GM06990 (cell line): ENCODE measurements around the gene RTTN.
"Not testable (repeated sequence)": the region's sequence is repeated elsewhere in the genome, so short reads cannot be mapped to it uniquely, and the experiment has no call there.

Experiments used
- DNase-seq: peaks from one replicate; pipeline ENCODE4 v3.0.0-alpha.2; 2011; ENCODE audit not compliant: insufficient read length; ENCODE audit errors: extremely low read depth
- H3K27me3 ChIP-seq: replicated peaks from 2 replicates; pipeline ENCODE4 v1.6.0; 2011; ENCODE audit warnings: low read length; ENCODE audit not compliant: control insufficient read depth, insufficient read depth
- H3K36me3 ChIP-seq: 2 replicates; pipeline ENCODE4 v1.5.1; 2011; ENCODE audit warnings: low read length; ENCODE audit not compliant: control insufficient read depth, insufficient read depth
- H3K4me3 ChIP-seq: replicated peaks from 2 replicates; pipeline ENCODE4 v1.5.1; 2011; ENCODE audit warnings: low read depth, mild to moderate bottlenecking, control low read depth, low read length
- CTCF ChIP-seq: IDR thresholded peaks from 2 replicates; pipeline ENCODE4 v1.5.1; 2011; ENCODE audit warnings: low read length, control low read depth, mild to moderate bottlenecking, inconsistent platforms; ENCODE audit not compliant: insufficient read depth, poor library complexity, severe bottlenecking

The RTTN gene

GRCh38 chr18:69978732-69979715 lies 226.5 kb downstream of the RTTN start:
- DNase-seq: peak; percentile 64
- no peak for TF ChIP-seq CTCF
- no peaks in the 10 kb centered on the region; the same call in 1 of the 2 replicates for H3K36me3 ChIP-seq
- H3K27me3 ChIP-seq: no peaks in the 10 kb centered on the region
- H3K4me3 ChIP-seq: no peak overlapping the region

DNA sequence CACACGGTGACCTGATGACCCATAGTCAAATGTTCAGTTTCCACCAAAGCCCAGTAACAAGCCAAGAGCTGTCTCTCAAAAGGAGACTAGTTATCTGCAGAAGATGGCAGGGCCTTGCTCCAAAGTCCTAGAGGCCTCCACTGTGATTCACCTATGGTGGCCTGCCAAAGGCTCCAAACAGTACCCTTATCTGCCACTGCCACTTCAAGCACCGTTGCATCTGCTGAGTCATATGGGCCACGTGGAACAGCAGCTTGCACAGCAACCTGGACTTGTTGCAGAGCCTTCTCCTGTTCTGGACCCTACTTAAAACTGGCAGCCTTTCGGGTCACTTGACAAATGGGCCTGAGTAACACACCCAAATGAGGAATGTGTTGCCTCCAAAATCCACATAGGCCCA lies 230.2 kb downstream of the RTTN start:
- H3K27me3 ChIP-seq, DNase-seq, H3K36me3 ChIP-seq, H3K4me3 ChIP-seq: not testable (repeated sequence)

GRCh38 chr18:69974365-69974764 lies 231.1 kb downstream of the RTTN start:
- DNase-seq: no peak
- Histone ChIP-seq H3K27me3 (no peaks in the 10 kb centered on the region), H3K4me3 (no peak overlapping the region), H3K36me3 (no peaks in the 10 kb centered on the region; the same call in 1 of the 2 replicates)
- no peak for TF ChIP-seq CTCF

DNA sequence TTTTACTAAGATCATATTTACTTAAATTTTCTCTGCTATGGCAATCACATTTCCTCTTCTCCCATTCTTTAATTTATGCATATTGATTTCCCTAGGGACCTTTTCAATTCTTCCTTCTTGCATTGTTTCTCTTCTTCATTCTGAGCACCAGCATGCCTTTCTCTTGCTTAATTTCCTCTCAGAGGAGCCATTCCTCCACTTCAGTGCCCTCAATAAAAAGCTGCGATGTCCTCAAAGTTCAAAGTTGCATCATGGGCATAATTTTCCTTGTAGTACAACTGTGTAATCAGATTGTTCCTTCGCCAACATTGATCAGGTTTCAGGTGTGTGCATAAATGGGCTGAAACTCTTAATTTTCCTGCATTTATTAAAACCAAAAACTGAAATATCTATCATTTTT lies 236.0 kb downstream of the RTTN start:
- Histone ChIP-seq H3K27me3 (no peaks in the 10 kb centered on the region), H3K4me3 (no peak overlapping the region), H3K36me3 (no peaks in the 10 kb centered on the region)
- no peak for TF ChIP-seq CTCF
- no peak for DNase-seq

DNA sequence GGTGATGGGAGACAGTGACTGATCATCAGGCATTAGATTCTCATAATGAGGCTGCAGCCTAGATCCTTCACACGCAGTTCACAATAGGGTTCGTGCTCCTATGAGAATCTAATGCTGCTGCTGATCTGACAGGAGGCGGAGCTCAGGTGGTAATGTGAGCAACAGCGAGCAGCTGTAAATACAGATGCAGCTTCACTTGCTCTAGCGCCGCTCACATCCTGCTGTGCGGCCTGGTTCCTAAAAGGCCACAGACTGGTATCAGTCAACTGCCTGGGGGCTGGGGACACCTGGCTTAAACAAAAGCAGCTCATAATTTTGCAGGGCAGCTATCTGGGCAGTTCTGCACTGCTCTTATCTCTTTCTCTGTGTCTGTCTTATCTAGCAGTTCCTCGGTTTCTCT lies 237.4 kb downstream of the RTTN start:
- no peak overlapping the region for H3K4me3 ChIP-seq
- H3K36me3 ChIP-seq: no peaks in the 10 kb centered on the region
- DNase-seq: no peak
- TF ChIP-seq CTCF: no peak
- no peaks in the 10 kb centered on the region for H3K27me3 ChIP-seq

GRCh38 chr18:69963196-69963595 lies 242.3 kb downstream of the RTTN start:
- Histone ChIP-seq H3K4me3 (no peak overlapping the region), H3K27me3 (no peaks in the 10 kb centered on the region), H3K36me3 (no peaks in the 10 kb centered on the region)
- no peak for DNase-seq
- TF ChIP-seq CTCF: no peak
